ENCODE results near the gene RBBP6.
"Not testable (repeated sequence)": the region's sequence is repeated elsewhere in the genome, so short reads cannot be mapped to it uniquely, and the experiment has no call there.

Gene RBBP6

DNA sequence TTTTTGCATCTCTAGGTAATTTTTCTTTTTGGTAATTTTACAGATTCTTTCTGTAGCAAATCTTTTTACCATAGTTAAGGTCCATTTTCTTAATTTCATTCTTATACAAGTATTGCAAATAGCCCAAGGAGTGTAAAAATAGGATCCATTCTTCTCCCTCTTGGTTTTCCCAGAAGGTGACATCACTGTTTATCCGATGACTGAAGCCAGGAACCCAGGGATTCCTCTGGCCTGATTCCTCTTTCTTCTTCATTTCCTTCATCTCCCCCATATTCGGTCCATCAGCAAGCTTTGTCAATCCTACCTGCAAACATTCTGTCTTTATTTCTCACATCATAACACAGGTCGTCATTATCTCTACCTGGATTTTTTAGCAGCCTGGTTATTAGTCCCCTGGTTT, 5.3 kb downstream of the RBBP6 start:
- in situ Hi-C loops (cut with HindIII; ENCODE audit: low pct_ligation_motif_present, low pct_unique_long_range_greater_than_20kb, low sequenced_read_pairs): no loop called here
- no peak for DNase-seq

DNA sequence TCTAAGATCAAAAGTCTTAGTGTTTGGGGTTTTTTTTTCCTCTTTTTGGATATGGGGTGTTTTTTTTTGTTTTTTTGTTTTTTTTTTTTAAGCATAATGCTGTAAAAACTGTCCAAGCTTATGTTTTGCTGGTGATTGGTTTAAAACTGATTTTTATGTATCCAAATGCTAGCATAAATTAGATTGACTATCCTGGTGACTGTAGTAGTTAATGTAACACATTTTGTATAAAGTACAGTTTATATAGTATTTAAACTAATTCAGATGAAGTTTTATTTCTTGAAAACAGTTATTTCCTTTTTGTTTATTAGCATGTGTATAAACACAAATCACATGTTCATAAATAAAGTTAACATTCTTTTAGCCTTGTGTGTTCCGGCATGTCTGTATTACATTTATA, 10.9 kb downstream of the RBBP6 start:
- no peak for DNase-seq
- in situ Hi-C loops (cut with HindIII; ENCODE audit: low pct_ligation_motif_present, low pct_unique_long_range_greater_than_20kb, low sequenced_read_pairs): loop anchor here (25.0 kb wide), 1 partner anchor 262 kb away; no protein-coding TSS in a partner anchor

DNA sequence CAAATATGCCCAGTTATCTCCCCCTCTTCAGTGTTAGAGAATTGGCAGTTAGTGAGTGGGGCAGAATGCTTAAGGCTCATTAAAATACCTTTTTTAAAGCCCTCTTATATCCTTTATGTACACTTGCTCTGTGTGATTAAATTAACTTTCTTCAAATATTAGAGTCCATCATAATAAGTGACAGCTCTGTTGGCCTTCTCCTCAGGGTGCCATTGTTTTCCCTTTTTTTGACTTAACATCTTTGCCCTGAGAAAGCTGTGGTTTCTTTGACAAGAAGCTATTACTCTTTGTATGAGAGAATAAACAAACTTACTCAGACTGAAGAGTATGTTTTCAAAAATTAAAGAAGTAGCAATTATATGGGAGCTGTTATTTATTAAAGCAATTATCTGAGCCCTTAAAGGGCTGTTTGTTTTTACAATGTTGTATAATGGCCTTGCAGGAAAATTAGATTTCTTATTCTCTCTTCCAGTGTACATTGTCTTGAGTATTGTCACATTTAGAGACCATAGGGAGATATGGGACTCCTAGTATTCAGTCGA, 13.4 kb downstream of the RBBP6 start:
- DNase-seq: no peak

DNA sequence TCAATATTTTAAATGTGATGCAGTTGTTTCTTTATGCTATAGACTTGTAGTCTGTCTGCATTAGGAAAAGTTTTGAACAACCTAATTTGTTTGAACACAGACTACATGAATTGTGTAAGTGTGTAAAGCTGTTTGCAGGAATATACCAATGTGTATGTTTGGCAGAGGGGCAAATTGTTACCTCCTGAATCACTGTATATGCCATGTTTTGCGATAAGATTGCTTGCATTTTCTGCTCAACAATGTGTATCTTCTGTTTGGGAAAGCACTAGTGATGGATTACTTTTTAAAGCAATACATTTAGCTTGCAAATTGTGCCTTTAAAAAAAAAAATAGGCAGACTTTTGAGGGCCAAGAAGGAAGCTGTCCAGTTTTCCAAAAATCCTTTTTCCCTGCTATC, 14.6 kb downstream of the RBBP6 start:
- DNase-seq: no peak
- in situ Hi-C loops (cut with HindIII; ENCODE audit: low pct_ligation_motif_present, low pct_unique_long_range_greater_than_20kb, low sequenced_read_pairs): loop anchor here (25.0 kb wide), 1 partner anchor 258 kb away; no protein-coding TSS in a partner anchor

More for the DNA sequence above, 13.4 kb downstream of the RBBP6 start:
- in situ Hi-C loops (cut with HindIII; ENCODE audit: low pct_ligation_motif_present, low pct_unique_long_range_greater_than_20kb, low sequenced_read_pairs): loop anchor here (25.0 kb wide), 1 partner anchor 260 kb away; no protein-coding TSS in a partner anchor

DNA sequence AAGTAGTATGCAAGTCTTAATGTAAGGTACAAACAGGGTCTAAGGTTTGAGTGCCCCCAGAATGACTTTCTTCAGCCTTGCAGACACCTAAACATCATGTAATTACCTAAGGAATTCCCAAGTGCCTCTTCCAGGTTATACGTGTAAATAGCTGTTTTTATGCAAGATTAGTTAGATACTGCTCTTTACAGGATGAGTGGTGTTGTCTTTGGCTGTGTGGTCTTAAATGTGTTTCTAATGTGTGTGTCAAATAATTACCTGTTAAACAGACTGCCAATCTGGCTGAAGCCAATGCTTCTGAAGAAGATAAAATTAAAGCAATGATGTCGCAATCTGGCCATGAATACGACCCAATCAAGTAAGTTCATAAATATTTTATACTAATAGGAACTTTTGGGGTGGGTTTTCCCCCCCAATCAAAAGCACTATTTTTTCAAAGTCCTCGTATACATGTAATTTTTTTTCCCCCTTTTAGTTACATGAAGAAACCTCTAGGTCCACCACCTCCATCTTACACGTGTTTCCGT, 16.0 kb downstream of the RBBP6 start:
- in situ Hi-C loops (cut with HindIII; ENCODE audit: low pct_ligation_motif_present, low pct_unique_long_range_greater_than_20kb, low sequenced_read_pairs): loop anchor here (25.0 kb wide), 1 partner anchor 257 kb away; no protein-coding TSS in a partner anchor
- no peak for DNase-seq

DNA sequence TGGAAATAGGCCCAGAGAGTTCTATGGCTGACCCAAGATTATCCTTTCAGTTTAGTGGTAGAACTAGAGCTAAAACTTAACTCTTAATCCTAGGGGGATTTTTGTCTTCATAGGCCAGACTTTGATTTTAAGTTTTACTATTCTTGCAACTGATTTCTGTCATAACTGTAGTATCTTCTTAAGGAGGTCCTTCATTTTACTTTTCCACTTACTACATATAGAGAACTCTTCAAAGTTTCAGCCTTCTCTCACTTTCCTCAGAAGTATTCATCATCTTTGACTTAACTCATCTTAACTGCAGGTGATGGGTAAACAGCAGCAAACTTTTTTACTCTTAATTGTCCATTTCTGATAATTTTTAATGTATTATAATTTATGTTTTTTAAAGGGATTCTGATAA, 23.4 kb downstream of the RBBP6 start:
- no peak for DNase-seq
- in situ Hi-C loops (cut with HindIII; ENCODE audit: low pct_ligation_motif_present, low pct_unique_long_range_greater_than_20kb, low sequenced_read_pairs): loop anchor here (25.0 kb wide), 1 partner anchor 249 kb away; no protein-coding TSS in a partner anchor

DNA sequence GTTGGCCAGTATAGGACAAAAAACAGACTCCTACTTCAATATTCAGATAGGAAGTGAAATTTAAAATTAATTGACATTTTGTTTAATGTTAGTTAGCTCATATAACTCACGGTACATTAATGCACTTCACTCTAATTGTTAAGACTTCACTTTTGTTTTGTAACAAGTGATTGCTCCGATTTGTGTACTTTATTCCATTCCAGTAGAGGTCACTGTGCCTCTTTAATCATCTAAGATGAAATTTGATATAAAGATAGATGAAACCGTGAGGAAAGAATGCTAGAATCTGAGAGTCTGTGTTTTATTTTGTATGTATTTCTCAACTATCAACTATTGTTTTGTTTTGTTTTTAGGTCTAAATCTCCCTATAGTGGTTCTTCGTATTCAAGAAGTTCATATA, 29.0 kb downstream of the RBBP6 start:
- in situ Hi-C loops (cut with HindIII; ENCODE audit: low pct_ligation_motif_present, low pct_unique_long_range_greater_than_20kb, low sequenced_read_pairs): loop anchor here (25.0 kb wide), 1 partner anchor 244 kb away; no protein-coding TSS in a partner anchor
- DNase-seq: peak; percentile 55

DNA sequence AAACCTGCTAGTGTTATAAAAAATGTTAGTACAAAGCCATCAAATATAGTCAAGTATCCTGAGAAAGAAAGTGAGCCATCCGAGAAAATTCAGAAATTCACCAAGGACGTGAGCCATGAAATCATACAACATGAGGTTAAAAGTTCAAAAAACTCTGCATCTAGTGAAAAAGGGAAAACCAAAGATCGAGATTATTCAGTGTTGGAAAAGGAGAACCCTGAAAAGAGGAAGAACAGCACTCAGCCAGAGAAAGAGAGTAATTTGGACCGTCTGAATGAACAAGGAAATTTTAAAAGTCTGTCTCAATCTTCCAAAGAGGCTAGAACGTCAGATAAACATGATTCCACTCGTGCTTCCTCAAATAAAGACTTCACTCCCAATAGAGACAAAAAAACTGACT, 31.7 kb downstream of the RBBP6 start:
- no peak for DNase-seq
- in situ Hi-C loops (cut with HindIII; ENCODE audit: low pct_ligation_motif_present, low pct_unique_long_range_greater_than_20kb, low sequenced_read_pairs): loop anchor here (25.0 kb wide), 1 partner anchor 241 kb away; no protein-coding TSS in a partner anchor

DNA sequence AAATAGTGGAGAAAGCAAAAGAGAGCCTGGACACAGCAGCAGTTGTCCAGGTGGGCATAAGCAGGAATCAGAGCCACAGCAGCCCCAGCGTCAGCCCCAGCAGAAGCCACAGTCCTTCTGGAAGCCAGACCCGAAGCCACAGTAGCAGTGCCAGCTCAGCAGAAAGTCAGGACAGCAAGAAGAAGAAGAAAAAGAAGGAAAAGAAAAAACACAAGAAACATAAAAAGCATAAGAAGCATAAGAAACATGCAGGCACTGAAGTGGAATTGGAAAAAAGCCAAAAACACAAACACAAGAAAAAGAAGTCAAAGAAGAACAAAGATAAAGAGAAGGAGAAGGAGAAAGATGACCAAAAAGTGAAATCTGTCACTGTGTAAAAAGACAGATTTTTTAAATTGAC, 32.7 kb downstream of the RBBP6 start:
- no peak for DNase-seq
- in situ Hi-C loops (cut with HindIII; ENCODE audit: low pct_ligation_motif_present, low pct_unique_long_range_greater_than_20kb, low sequenced_read_pairs): loop anchor here (25.0 kb wide), 1 partner anchor 240 kb away; no protein-coding TSS in a partner anchor

DNA sequence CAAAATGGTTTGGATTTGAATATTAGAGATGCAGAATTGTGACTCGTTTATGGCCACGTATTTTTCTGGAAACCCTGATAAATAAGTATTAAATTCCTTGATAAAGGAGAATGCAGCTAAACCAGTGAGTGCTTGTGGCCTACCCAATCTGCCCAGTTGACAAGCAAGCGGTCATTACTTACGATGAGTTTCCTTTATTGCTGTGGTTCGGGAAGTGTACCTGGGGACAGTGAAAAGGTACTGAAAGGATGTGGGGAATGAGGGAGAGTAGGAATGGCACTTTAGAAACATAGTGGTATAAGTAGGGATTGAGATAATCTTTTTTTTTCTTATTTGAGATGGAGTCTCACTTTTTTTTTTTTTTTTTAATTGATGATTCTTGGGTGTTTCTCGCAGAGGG, 33.8 kb downstream of the RBBP6 start:
- no peak for DNase-seq
- in situ Hi-C loops (cut with HindIII; ENCODE audit: low pct_ligation_motif_present, low pct_unique_long_range_greater_than_20kb, low sequenced_read_pairs): loop anchor here (25.0 kb wide), 1 partner anchor 239 kb away; no protein-coding TSS in a partner anchor

DNA sequence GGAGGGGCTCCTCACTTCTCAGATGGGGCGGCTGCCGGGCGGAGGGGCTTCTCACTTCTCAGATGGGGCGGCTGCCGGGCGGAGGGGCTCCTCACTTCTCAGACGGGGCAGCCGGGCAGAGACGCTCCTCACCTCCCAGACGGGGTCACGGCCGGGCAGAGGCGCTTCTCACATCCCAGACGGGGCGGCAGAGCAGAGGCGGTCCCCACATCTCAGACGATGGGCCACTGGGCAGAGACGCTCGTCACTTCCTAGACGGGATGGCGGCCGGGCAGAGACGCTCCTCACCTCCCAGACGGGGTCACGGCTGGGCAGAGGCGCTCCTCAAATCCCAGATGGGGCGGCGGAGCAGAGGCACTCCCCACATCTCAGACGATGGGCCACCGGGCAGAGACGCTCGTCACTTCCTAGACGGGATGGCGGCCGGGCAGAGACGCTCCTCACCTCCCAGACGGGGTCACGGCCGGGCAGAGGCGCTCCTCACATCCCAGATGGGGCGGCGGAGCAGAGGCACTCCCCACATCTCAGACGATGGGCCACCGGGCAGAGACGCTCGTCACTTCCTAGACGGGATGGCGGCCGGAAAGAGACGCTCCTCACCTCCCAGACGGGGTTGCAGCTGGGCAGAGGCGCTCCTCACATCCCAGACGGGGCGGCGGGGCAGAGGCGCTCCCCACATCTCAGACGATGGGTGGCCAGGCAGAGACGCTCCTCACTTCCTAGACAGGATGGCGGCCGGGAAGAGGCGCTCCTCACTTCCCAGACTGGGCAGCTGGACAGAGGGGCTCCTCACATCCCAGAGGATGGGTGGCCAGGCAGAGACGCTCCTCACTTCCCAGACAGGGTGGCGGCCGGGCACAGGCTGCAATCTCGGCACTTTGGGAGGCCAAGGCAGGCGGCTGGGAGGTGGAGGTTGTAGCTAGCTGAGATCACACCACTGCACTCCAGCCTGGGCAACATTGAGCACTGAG, 35.4 kb downstream of the RBBP6 start:
- DNase-seq: not testable (repeated sequence)
- in situ Hi-C loops (cut with HindIII; ENCODE audit: low pct_ligation_motif_present, low pct_unique_long_range_greater_than_20kb, low sequenced_read_pairs): loop anchor here (25.0 kb wide), 1 partner anchor 238 kb away; no protein-coding TSS in a partner anchor

DNA sequence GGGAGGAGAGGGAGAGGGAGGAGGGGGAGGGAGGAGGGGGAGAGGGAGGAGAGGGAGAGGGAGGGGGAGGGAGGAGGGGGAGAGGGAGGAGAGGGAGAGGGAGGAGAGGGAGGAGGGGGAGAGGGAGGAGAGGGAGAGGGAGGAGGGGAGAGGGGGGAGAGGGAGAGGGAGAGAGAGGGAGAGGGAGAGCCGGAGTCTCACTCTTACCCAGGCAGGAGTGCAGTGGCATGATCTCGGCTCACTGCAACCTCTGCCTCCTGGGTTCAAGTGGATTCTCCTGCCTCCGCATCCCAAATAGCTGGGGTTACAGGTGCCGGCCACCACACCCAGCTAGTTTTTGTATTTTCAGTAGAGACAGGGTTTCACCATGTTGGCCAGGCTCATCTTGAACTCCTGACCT, 36.4 kb downstream of the RBBP6 start:
- in situ Hi-C loops (cut with HindIII; ENCODE audit: low pct_ligation_motif_present, low pct_unique_long_range_greater_than_20kb, low sequenced_read_pairs); DNase-seq: not testable (repeated sequence)

DNA sequence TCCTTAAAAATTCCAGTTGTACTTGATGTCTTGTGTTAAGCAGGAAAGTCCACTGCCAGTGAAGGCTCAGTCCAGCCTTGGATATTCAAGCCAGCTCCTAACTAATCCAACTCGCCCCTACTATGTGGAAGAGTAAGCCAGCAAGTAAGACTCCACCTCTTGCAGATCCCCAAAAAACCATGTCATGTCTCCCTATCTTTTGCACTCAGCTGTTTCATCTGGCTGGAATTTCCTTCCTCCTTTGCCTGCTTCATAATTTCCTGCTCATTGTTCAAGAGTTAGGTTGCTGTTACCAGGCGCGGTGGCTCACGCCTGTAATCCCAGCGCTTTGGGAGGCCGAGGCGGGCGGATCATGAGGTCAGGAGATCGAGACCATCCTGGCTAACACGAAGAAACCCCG, 37.8 kb downstream of the RBBP6 start:
- in situ Hi-C loops (cut with HindIII; ENCODE audit: low pct_ligation_motif_present, low pct_unique_long_range_greater_than_20kb, low sequenced_read_pairs): no loop called here

DNA sequence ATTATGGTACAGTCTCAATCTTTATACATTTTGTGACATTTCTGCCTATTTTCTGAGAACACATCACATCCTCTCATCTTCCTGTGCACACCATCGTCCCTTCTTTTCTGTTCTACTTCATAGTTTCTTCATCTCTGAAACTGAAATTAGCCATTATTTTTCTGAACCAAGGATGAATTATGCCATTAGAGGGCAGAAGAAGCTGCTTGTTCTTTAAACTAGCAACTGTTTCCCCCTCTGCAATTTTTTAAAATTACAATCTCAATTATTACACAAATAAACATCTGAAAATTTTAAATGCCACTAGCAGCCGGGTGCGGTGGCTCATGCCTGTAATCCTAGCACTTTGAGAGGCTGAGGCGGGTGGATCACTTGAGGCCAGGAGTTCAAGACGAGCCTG, 41.3 kb downstream of the RBBP6 start:
- DNase-seq: peak; percentile 69
- in situ Hi-C loops (cut with HindIII; ENCODE audit: low pct_ligation_motif_present, low pct_unique_long_range_greater_than_20kb, low sequenced_read_pairs): no loop called here

More for the DNA sequence above, 37.8 kb downstream of the RBBP6 start:
- DNase-seq: no peak

DNA sequence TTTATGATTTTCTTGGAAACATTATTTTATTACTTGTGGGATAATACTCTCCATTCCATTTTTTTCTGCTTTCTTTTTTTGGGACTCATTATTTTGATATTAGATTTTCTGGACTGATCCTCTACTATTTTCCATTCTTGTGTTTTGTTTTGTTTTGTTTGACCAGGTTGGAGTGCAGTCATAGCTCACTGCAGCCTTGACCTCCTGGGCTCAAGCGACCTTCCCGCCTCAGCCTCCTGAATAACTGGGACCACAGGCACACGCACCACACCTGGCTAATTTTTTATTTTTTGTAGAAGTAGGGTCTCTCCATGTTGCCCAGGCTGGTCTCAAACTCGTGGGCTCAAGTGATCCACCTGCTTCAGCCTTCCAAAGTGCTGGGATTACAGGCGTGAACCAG, 44.1 kb downstream of the RBBP6 start:
- in situ Hi-C loops (cut with HindIII; ENCODE audit: low pct_ligation_motif_present, low pct_unique_long_range_greater_than_20kb, low sequenced_read_pairs): no loop called here
- no peak for DNase-seq

DNA sequence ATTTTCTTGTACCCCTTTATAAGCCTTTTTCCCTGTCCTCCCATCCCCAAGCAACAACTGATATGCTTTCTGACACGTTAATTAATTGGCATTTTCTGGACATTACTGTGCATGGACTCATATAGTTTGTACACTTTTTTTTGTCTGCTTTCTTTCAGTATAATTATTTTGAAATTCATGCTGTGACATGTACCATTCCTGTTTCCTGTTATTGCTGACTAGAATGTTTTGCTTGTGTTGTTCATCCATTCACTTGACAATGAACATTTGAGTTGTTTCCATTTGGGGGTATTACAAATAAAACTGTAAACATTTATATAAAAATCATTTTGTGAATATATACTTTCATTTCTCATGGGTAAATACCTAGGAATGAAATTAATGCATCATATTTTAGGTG, 50.6 kb downstream of the RBBP6 start:
- in situ Hi-C loops (cut with HindIII; ENCODE audit: low pct_ligation_motif_present, low pct_unique_long_range_greater_than_20kb, low sequenced_read_pairs): no loop called here
- no peak for DNase-seq

DNA sequence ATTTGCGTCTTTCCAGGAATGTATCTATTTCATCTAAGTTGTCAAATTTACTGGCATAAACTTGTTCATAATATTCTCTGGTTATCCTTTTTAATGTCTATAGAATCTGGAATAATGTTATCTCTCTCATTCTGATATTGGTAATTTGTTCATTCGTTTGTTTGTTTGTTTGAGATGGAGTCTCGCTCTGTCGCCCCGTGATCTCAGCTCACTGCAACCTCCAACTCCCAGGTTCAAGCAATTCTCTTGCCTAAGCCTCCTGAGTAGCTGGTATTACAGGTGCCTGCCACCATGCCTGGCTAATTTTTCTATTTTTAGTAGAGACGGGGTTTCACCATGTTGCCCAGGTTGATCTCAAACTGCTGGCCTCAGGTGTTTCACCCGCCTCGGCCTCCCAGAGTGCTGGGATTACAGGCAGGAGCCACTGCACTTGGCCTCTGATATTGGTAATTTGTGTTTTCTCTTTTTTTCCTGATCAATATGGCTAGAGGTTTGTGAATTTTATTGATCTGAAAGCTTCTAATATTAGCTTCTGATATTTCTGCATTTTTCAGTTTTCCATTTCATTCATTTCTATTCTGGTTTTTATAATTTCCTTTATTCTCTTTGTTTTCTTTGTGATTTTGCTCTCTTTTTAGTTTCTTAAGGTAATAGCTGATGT, 59.5 kb downstream of the RBBP6 start:
- no peak for DNase-seq
- in situ Hi-C loops (cut with HindIII; ENCODE audit: low pct_ligation_motif_present, low pct_unique_long_range_greater_than_20kb, low sequenced_read_pairs): no loop called here

DNA sequence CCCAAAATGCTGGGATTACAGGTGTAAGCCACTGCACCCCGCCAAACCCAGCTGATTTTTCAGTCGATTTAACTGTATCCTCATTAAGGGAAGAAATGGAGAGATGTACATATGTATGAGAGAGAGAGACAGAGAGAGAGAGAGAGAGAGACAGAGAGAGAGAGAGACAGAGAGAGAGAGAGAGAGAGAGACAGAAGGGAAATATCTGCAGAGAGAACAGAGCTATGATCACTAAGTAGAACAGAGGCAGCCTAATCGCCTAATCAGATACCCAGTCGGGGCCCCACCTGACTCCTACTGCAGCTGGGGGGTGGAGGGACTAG, 70.0 kb downstream of the RBBP6 start:
- no peak for DNase-seq
- in situ Hi-C loops (cut with HindIII; ENCODE audit: low pct_ligation_motif_present, low pct_unique_long_range_greater_than_20kb, low sequenced_read_pairs): no loop called here
